Measurements from ENCODE around the gene CDH13.
A peak's percentile ranks its signal among the peaks of the same experiment; 100 is the strongest.

DNA sequence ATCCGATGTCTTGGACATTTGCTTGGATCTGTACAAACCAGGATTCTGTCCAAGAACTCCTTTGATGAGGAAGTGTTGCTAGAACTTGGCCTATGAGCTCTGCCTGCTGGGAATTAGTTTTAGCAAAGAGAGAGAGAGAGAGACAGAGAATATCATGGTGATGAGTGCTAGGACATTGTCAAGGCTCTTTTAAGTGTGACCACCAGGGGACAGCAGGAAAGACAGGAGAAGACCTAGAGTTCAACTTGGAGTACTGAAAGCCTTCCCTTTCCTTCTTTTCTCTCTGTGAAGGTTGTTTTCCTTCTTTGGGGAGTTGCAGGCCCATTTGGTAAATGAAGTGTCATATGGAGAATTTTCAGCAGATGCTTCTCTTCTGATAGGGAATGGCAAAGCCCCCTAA is 791.8 kb downstream of the CDH13 start:
- TF ChIP-seq, protein P1, sequence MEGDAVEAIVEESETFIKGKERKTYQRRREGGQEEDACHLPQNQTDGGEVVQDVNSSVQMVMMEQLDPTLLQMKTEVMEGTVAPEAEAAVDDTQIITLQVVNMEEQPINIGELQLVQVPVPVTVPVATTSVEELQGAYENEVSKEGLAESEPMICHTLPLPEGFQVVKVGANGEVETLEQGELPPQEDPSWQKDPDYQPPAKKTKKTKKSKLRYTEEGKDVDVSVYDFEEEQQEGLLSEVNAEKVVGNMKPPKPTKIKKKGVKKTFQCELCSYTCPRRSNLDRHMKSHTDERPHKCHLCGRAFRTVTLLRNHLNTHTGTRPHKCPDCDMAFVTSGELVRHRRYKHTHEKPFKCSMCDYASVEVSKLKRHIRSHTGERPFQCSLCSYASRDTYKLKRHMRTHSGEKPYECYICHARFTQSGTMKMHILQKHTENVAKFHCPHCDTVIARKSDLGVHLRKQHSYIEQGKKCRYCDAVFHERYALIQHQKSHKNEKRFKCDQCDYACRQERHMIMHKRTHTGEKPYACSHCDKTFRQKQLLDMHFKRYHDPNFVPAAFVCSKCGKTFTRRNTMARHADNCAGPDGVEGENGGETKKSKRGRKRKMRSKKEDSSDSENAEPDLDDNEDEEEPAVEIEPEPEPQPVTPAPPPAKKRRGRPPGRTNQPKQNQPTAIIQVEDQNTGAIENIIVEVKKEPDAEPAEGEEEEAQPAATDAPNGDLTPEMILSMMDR (conservative IDR thresholded peaks at IDR 0.05): peak; percentile 13; the same call in 1 of the 2 replicates
- no peak for TF ChIP-seq ZFX (IDR thresholded peaks at IDR 0.05)
